Endothelial cell (in vitro differentiated cells): ENCODE data around the gene ANO2. TPM values are rescaled to one million over a fixed set of nuclear protein-coding genes. Genes with fewer than 3 reads are reported as not detected.
"Not testable (repeated sequence)": the region's sequence is repeated elsewhere in the genome, so short reads cannot be mapped to it uniquely, and the experiment has no call there.

Experiments
- DNase-seq: peaks from one replicate; pipeline ENCODE4 v3.0.0; 2021; ENCODE audit warnings: low spot score
- H3K27ac Mint-ChIP-seq: one replicate; pipeline ENCODE4 v1.8.0; 2021; ENCODE audit warnings: mixed read lengths, inconsistent platforms; ENCODE audit not compliant: unreplicated experiment
- H3K27me3 Mint-ChIP-seq: one replicate; pipeline ENCODE4 v1.8.0; 2021; ENCODE audit warnings: mild to moderate bottlenecking, moderate library complexity, mixed read lengths, inconsistent platforms; ENCODE audit not compliant: unreplicated experiment
- H3K36me3 Mint-ChIP-seq: one replicate; pipeline ENCODE4 v1.8.0; 2021; ENCODE audit warnings: mild to moderate bottlenecking, low read depth, mixed read lengths, inconsistent platforms; ENCODE audit not compliant: unreplicated experiment
- H3K4me1 Mint-ChIP-seq: one replicate; pipeline ENCODE4 v1.8.0; 2021; ENCODE audit warnings: mild to moderate bottlenecking, mixed read lengths, inconsistent platforms; ENCODE audit not compliant: unreplicated experiment
- H3K4me3 Mint-ChIP-seq: one replicate; pipeline ENCODE4 v1.8.0; 2021; ENCODE audit warnings: mild to moderate bottlenecking, mixed read lengths, inconsistent platforms; ENCODE audit not compliant: unreplicated experiment
- H3K9me3 Mint-ChIP-seq: one replicate; pipeline ENCODE4 v1.8.0; 2021; ENCODE audit warnings: mixed read lengths, inconsistent platforms; ENCODE audit not compliant: unreplicated experiment
- CTCF ChIP-seq: fragments of 200-600 bp; sonication (generic); IDR thresholded peaks from one replicate; pipeline ENCODE4 v1.5.0; 2021; ENCODE audit warnings: antibody characterized with exemption; ENCODE audit not compliant: unreplicated experiment
- total RNA-seq: library from RNA; stranded (reverse); fragmentation: NEBNext Ultra II Directional; extraction: Animal tissue kit (Norgen Biotek cat#: 25700); gene quantifications from one replicate; pipeline ENCODE4 v1.2.1, GENCODE V29; 2021; ENCODE audit not compliant: unreplicated experiment

ANO2 gene
- total RNA-seq, 1 donor from 2014 or later: 4.5 TPM

- Mint-ChIP-seq H3K27me3 (no peaks in the 10 kb centered on the region), H3K4me3 (no peak overlapping the region)
These were observed 88.4 kb downstream of the ANO2 start for GRCh38 chr12:5856692-5857091.

GRCh38 chr12:5846950-5847349, 98.1 kb downstream of the ANO2 start:
- no peak overlapping the region for H3K4me3 Mint-ChIP-seq
- no peaks in the 10 kb centered on the region for H3K9me3 Mint-ChIP-seq
- TF ChIP-seq CTCF: no peak
- no peaks in the 10 kb centered on the region for H3K4me1 Mint-ChIP-seq
- no peak for DNase-seq
- no peak overlapping the region for H3K27ac Mint-ChIP-seq
- H3K27me3 Mint-ChIP-seq: no peaks in the 10 kb centered on the region
- no peaks in the 10 kb centered on the region for H3K36me3 Mint-ChIP-seq

More at GRCh38 chr12:5856692-5857091, 88.4 kb downstream of the ANO2 start:
- Mint-ChIP-seq H3K27ac (no peak overlapping the region), H3K9me3 (no peaks in the 10 kb centered on the region), H3K4me1 (peaks cover 14% of the 10 kb centered on the region), H3K36me3 (no peaks in the 10 kb centered on the region)
- no peak for TF ChIP-seq CTCF
- DNase-seq: no peak

- no peak for DNase-seq
- TF ChIP-seq CTCF: no peak
These were observed 104.1 kb downstream of the ANO2 start for GRCh38 chr12:5840944-5841343.

GRCh38 chr12:5830111-5830510, 114.9 kb downstream of the ANO2 start:
- H3K36me3 Mint-ChIP-seq: no peaks in the 10 kb centered on the region
- H3K4me3 Mint-ChIP-seq: no peak overlapping the region
- H3K9me3 Mint-ChIP-seq: no peaks in the 10 kb centered on the region
- no peak overlapping the region for H3K27ac Mint-ChIP-seq
- no peak for TF ChIP-seq CTCF
- no peaks in the 10 kb centered on the region for H3K27me3 Mint-ChIP-seq
- peaks cover 4% of the 10 kb centered on the region for H3K4me1 Mint-ChIP-seq
- no peak for DNase-seq

More at GRCh38 chr12:5840944-5841343, 104.1 kb downstream of the ANO2 start:
- Mint-ChIP-seq H3K27ac (no peak overlapping the region), H3K4me1 (no peaks in the 10 kb centered on the region), H3K9me3 (no peaks in the 10 kb centered on the region), H3K4me3 (no peak overlapping the region), H3K27me3 (peaks cover 2% of the 10 kb centered on the region), H3K36me3 (no peaks in the 10 kb centered on the region)

- peaks cover 2% of the 10 kb centered on the region for H3K27me3 Mint-ChIP-seq
- no peak for TF ChIP-seq CTCF
- H3K36me3 Mint-ChIP-seq: peaks cover 6% of the 10 kb centered on the region
- no peak for DNase-seq
- H3K4me1 Mint-ChIP-seq: peaks cover 4% of the 10 kb centered on the region
- H3K27ac Mint-ChIP-seq: no peak overlapping the region
- no peak overlapping the region for H3K4me3 Mint-ChIP-seq
- peaks cover 6% of the 10 kb centered on the region for H3K9me3 Mint-ChIP-seq
These were observed 117.5 kb downstream of the ANO2 start for GRCh38 chr12:5827591-5827990.

GRCh38 chr12:5825761-5826160, 119.3 kb downstream of the ANO2 start:
- H3K36me3 Mint-ChIP-seq: peaks cover 14% of the 10 kb centered on the region
- H3K9me3 Mint-ChIP-seq, H3K4me3 Mint-ChIP-seq, H3K27ac Mint-ChIP-seq, DNase-seq, H3K27me3 Mint-ChIP-seq, H3K4me1 Mint-ChIP-seq: not testable (repeated sequence)

GRCh38 chr12:5818877-5819276, 126.2 kb downstream of the ANO2 start:
- H3K27ac Mint-ChIP-seq, H3K9me3 Mint-ChIP-seq, H3K27me3 Mint-ChIP-seq, H3K4me3 Mint-ChIP-seq, H3K4me1 Mint-ChIP-seq, DNase-seq: not testable (repeated sequence)
- H3K36me3 Mint-ChIP-seq: peaks cover 13% of the 10 kb centered on the region
